Fibroblast of peridontal ligament (primary cell): Measurements from ENCODE around the gene EXOSC10.
"Not testable (repeated sequence)": the region's sequence is repeated elsewhere in the genome, so short reads cannot be mapped to it uniquely, and the experiment has no call there.

ENCODE experiments used
- DNase-seq: peaks from one replicate; pipeline ENCODE4 v3.0.0-alpha.2; 2010; ENCODE audit errors: extremely low read depth

EXOSC10 gene

DNA sequence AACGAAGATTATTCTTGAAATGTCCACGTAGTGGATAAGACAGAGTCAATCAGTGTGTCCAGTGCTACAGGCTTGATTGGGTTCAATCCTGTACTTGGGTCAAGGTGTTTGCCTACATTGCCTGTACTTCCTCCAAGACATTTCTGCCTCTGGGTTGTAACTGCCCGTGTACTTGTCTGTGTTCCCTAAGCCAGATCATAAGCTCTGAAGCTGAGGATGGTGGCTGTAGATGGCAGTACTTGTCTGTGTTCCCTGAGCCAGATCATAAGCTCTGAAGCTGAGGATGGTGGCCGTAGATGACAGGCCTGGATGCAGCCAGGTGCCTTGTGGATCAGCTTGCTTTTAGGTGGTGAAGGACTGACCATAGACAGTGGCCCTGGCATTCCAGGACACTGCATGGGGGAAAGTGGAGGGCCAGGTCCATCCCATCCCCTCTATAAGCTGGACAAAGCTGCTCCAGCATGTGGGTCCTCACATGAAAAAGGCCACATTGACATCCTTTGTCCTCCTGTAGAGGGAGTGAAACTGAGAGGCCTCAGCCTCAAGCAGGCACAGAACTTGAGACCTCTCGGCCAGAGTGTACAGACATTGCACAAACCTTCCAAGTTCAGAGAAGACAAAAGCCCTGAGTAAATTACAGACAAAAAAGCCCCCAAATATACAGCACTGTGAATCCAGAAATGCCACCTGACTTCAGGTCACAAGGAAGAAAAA, 37.9 kb downstream of the EXOSC10 start:
- DNase-seq, result no peak

DNA sequence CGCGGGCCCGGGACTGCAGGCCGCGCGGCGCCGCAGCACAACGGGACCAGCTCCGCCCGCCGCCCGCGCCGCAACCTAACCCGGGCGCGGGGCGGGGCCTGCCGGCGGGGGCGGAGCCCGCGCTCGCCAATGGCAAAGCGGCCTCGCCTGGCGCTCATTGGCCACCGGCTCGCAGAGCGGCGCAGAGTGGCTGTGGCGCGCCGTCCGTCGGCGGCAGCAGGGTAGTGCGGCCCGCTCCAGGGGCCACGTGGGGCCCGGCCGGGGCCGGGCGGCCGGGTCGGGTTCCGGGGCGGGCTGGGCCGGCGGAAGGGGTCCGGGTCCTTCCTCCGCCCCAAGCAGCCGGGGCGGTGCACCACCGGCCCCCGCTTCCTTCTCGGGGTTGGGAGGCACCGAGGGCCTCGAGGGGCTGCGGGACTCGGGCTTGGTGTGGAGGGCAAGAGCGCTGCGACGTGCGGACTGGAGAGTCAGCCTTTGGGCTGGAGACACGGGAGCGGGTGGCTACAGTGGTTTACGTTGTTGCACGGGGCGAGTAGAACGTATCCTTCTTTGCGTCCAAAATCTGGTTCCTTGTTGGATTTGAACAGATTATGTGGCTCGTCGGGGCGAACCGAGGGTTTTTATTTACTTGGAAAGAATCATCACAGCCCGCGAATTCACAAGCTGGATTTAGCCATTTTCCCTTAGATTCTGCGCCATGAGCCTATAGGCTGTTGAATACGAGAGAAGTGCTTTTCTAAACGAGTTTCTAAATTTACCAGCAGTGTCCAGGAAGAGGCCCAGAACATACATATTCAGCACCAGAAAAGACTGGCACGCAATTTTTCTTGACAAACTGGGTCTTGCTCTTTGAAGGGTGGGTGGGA, 39.5 kb downstream of the EXOSC10 start, which contains the start of gene SRM:
Gene SRM, minus strand, starts transcription at position 51 of the 863 bp plus-strand sequence. CDS start 75 bp downstream, outside the sequence.
- peak; percentile 79 for DNase-seq

GRCh38 chr1:11059155-11059967, 40.3 kb downstream of the EXOSC10 start:
- no peak for DNase-seq

- no peak for DNase-seq
These were observed 41.0 kb downstream of the EXOSC10 start for GRCh38 chr1:11058595-11059154.

- no peak for DNase-seq
These were observed 41.6 kb downstream of the EXOSC10 start for GRCh38 chr1:11058026-11058425.

- no peak for DNase-seq
These were observed 42.2 kb downstream of the EXOSC10 start for GRCh38 chr1:11057477-11057876.

GRCh38 chr1:11056504-11056903, 43.2 kb downstream of the EXOSC10 start:
- no peak for DNase-seq

- no peak for DNase-seq
These were observed 44.0 kb downstream of the EXOSC10 start for GRCh38 chr1:11055676-11056075.

DNA sequence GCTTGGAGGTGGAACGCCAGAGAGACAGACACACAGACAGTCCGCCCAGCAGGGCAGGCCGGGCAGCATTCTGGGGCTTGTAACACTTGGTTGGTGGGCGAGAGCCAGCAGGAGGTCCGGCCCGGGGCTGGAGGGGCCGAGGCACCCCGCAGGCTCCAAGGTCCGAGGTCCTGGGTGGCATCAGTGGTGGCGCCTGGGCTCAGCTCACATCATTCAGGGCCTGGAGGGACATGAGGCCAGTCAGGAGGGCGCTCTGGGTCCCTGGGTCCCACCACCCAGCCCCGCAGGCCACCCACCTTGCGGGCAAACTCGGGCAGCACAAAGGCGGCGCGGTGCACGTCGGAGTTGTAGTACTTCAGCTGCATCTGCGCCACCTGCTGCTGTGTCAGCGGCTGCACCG, 45.0 kb downstream of the EXOSC10 start:
- DNase-seq, result no peak

GRCh38 chr1:11054181-11054580, 45.5 kb downstream of the EXOSC10 start:
- DNase-seq, result no peak

DNA sequence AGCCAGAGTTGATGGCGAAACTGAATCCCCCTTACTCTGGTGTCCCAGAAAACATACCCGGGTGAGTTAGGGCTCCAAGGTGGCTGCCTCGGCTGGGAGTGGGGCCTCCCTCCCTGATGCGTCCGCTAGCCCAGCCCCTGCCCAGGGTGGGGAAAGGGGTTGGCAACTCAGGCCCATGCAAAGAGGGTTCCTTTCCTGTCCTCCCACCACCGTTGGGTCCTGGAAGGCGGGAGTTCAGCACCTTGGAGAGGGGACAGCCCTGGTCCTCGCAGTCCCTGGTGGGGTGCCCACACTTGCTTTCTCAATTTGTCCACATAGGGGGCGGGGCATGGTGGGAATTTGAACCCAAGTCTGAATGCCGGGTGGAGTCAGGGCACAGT, 45.9 kb downstream of the EXOSC10 start:
- peak; percentile 14 for DNase-seq

DNA sequence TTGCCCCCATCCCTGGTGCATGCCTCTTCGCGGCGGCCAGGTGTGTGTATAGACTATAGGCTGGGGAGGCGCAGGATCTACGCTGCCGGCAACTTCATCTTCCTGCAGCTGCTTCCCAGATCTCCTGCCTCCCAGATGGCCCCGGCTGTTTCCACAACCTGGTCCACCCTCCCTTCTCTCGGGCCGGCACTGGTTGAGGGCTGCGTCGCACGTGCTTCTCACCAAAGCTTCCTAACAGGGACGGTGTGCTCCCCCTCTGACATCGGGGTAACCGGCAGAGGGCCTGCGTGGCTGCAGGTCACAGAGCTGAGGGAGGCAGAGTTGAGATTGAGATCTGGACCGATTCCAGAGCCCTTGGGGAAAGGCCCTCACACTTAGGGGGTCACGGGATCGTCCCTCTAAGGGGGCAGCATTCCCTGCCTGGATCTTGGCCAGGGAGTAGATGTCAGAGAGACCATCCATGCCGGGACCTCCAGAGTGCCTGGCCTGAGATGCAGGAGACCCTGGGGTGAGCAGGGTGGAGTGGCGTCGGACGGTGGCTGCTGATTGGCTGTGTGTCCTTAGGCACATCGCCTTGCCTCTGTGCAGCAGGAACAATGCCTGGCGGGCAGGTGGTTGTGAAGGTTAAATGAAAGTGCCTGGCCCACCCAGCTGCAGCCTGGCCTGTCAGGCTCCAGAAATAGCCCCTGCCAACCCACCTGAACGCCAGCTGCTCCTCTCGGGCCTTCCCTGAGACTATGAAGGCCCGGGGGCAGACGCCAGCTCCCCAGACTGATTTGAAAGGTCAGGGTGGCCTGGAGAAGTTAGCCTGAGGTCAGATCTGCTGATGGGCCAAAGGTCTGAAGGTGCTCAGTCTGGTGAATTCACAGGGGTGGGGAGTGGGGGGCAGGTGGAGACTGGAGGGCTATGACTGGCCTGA, 46.6 kb downstream of the EXOSC10 start:
- DNase-seq, result no peak

- DNase-seq, result no peak
These were observed 47.7 kb downstream of the EXOSC10 start for GRCh38 chr1:11051781-11052511.

GRCh38 chr1:11051121-11051520, 48.5 kb downstream of the EXOSC10 start:
- DNase-seq, result not testable (repeated sequence)

- no peak for DNase-seq
These were observed 52.9 kb downstream of the EXOSC10 start, which contains the start of gene MASP2 for GRCh38 chr1:11046625-11047365. MASP2 (minus strand) TSS chr1:11047239; CDS start chr1:11047207, 32 bp downstream.

GRCh38 chr1:11046270-11046566, 53.5 kb downstream of the EXOSC10 start:
- DNase-seq, result no peak

- DNase-seq, result no peak
These were observed 54.0 kb downstream of the EXOSC10 start for GRCh38 chr1:11045428-11046269.

GRCh38 chr1:11044849-11045427, 54.7 kb downstream of the EXOSC10 start:
- DNase-seq, result no peak
